Measurements from ENCODE around the gene MCF2L.

The MCF2L gene

GRCh38 chr13:113121928-113122471 lies 153.0 kb downstream of the MCF2L start:
- no peaks in the 10 kb centered on the region for H3K9me3 ChIP-seq (ENCODE audit: control insufficient read depth in 2 of 2, low read length in 2 of 2)
- H3K36me3 ChIP-seq (ENCODE audit: control insufficient read depth in 2 of 2, insufficient read depth in 2 of 2, low read length in 2 of 2), result no peaks in the 10 kb centered on the region
- H3K27me3 ChIP-seq (ENCODE audit: control insufficient read depth in 1 of 2, insufficient read depth in 2 of 2, low read length in 2 of 2), result peaks cover 0 to 6% of the 10 kb centered on the region in 2 donors
- no peak overlapping the region for H3K4me3 ChIP-seq (ENCODE audit: low read length in 2 of 2)
- peaks cover 4% of the 10 kb centered on the region for H3K4me1 ChIP-seq (ENCODE audit: control insufficient read depth, insufficient read depth, low read length)
- no peak overlapping the region for H3K9ac ChIP-seq (ENCODE audit: low read length in 2 of 2)
- H3K27ac ChIP-seq (ENCODE audit: low read length), result no peak overlapping the region

- Histone ChIP-seq H3K27ac (ENCODE audit: low read length) (no peak within 1 kb of the TSS), H3K9ac (ENCODE audit: low read length in 2 of 2) (no peak within 1 kb of the TSS), H3K27me3 (ENCODE audit: control insufficient read depth in 1 of 2, insufficient read depth in 2 of 2, low read length in 2 of 2) (peaks cover 0 to 6% of the 10 kb centered on the region in 2 donors), H3K4me1 (ENCODE audit: control insufficient read depth, insufficient read depth, low read length) (peaks cover 4% of the 10 kb centered on the region), H3K36me3 (ENCODE audit: control insufficient read depth in 2 of 2, insufficient read depth in 2 of 2, low read length in 2 of 2) (no peaks in the 10 kb centered on the region), H3K4me3 (ENCODE audit: low read length in 2 of 2) (peak within 1 kb of the TSS in 1 of 2 donors; percentile 57), H3K9me3 (ENCODE audit: control insufficient read depth in 2 of 2, low read length in 2 of 2) (no peaks in the 10 kb centered on the region)
These were observed 153.7 kb downstream of the MCF2L start, which contains the start of gene F10 for GRCh38 chr13:113122550-113123225. TSS of gene F10 (plus strand) at chr13:113122799. CDS start at chr13:113122856, 57 bp downstream.

- Histone ChIP-seq H3K27me3 (ENCODE audit: control insufficient read depth in 1 of 2, insufficient read depth in 2 of 2, low read length in 2 of 2) (peaks cover 0 to 4% of the 10 kb centered on the region in 2 donors), H3K9ac (ENCODE audit: low read length in 2 of 2) (no peak overlapping the region), H3K36me3 (ENCODE audit: control insufficient read depth in 2 of 2, insufficient read depth in 2 of 2, low read length in 2 of 2) (no peaks in the 10 kb centered on the region), H3K9me3 (ENCODE audit: control insufficient read depth in 2 of 2, low read length in 2 of 2) (no peaks in the 10 kb centered on the region), H3K4me3 (ENCODE audit: low read length in 2 of 2) (peak overlapping the region in 1 of 2 donors; percentile 57), H3K27ac (ENCODE audit: low read length) (no peak overlapping the region), H3K4me1 (ENCODE audit: control insufficient read depth, insufficient read depth, low read length) (peaks cover 4% of the 10 kb centered on the region)
These were observed 154.5 kb downstream of the MCF2L start for GRCh38 chr13:113123226-113124201.

- Histone ChIP-seq H3K36me3 (ENCODE audit: control insufficient read depth in 2 of 2, insufficient read depth in 2 of 2, low read length in 2 of 2) (no peaks in the 10 kb centered on the region), H3K9me3 (ENCODE audit: control insufficient read depth in 2 of 2, low read length in 2 of 2) (no peaks in the 10 kb centered on the region), H3K9ac (ENCODE audit: low read length in 2 of 2) (no peak overlapping the region)
These were observed 155.4 kb downstream of the MCF2L start for GRCh38 chr13:113124211-113124970.

GRCh38 chr13:113125506-113126264 lies 156.7 kb downstream of the MCF2L start:
- Histone ChIP-seq H3K4me1 (ENCODE audit: control insufficient read depth, insufficient read depth, low read length) (peaks cover 9% of the 10 kb centered on the region), H3K9ac (ENCODE audit: low read length in 2 of 2) (no peak overlapping the region), H3K27me3 (ENCODE audit: control insufficient read depth in 1 of 2, insufficient read depth in 2 of 2, low read length in 2 of 2) (peaks cover 13% of the 10 kb centered on the region in 2 donors), H3K36me3 (ENCODE audit: control insufficient read depth in 2 of 2, insufficient read depth in 2 of 2, low read length in 2 of 2) (no peaks in the 10 kb centered on the region), H3K9me3 (ENCODE audit: control insufficient read depth in 2 of 2, low read length in 2 of 2) (no peaks in the 10 kb centered on the region), H3K4me3 (ENCODE audit: low read length in 2 of 2) (no peak overlapping the region), H3K27ac (ENCODE audit: low read length) (no peak overlapping the region)

More at GRCh38 chr13:113124211-113124970, 155.4 kb downstream of the MCF2L start:
- H3K27ac ChIP-seq (ENCODE audit: low read length), result no peak overlapping the region
- H3K4me3 ChIP-seq (ENCODE audit: low read length in 2 of 2), result no peak overlapping the region
- H3K4me1 ChIP-seq (ENCODE audit: control insufficient read depth, insufficient read depth, low read length), result peaks cover 4% of the 10 kb centered on the region
- peaks cover 2 to 7% of the 10 kb centered on the region in 2 donors for H3K27me3 ChIP-seq (ENCODE audit: control insufficient read depth in 1 of 2, insufficient read depth in 2 of 2, low read length in 2 of 2)

- Histone ChIP-seq H3K4me1 (ENCODE audit: control insufficient read depth, insufficient read depth, low read length) (peaks cover 9% of the 10 kb centered on the region), H3K27me3 (ENCODE audit: control insufficient read depth in 1 of 2, insufficient read depth in 2 of 2, low read length in 2 of 2) (peaks cover 13% of the 10 kb centered on the region in 2 donors), H3K4me3 (ENCODE audit: low read length in 2 of 2) (no peak overlapping the region)
These were observed 157.5 kb downstream of the MCF2L start for GRCh38 chr13:113126265-113127150.

GRCh38 chr13:113129480-113129879 lies 160.5 kb downstream of the MCF2L start:
- H3K27ac ChIP-seq (ENCODE audit: low read length), result no peak overlapping the region
- peaks cover 6% of the 10 kb centered on the region for H3K4me1 ChIP-seq (ENCODE audit: control insufficient read depth, insufficient read depth, low read length)
- H3K9me3 ChIP-seq (ENCODE audit: control insufficient read depth in 2 of 2, low read length in 2 of 2), result no peaks in the 10 kb centered on the region
- peaks cover 13% of the 10 kb centered on the region in 2 donors for H3K27me3 ChIP-seq (ENCODE audit: control insufficient read depth in 1 of 2, insufficient read depth in 2 of 2, low read length in 2 of 2)
- no peak overlapping the region for H3K9ac ChIP-seq (ENCODE audit: low read length in 2 of 2)
- peak overlapping the region; percentile 43 to 67 for H3K4me3 ChIP-seq (ENCODE audit: low read length in 2 of 2)
- H3K36me3 ChIP-seq (ENCODE audit: control insufficient read depth in 2 of 2, insufficient read depth in 2 of 2, low read length in 2 of 2), result no peaks in the 10 kb centered on the region

More at GRCh38 chr13:113126265-113127150, 157.5 kb downstream of the MCF2L start:
- no peaks in the 10 kb centered on the region for H3K36me3 ChIP-seq (ENCODE audit: control insufficient read depth in 2 of 2, insufficient read depth in 2 of 2, low read length in 2 of 2)
- H3K9me3 ChIP-seq (ENCODE audit: control insufficient read depth in 2 of 2, low read length in 2 of 2), result no peaks in the 10 kb centered on the region
- H3K27ac ChIP-seq (ENCODE audit: low read length), result no peak overlapping the region
- no peak overlapping the region for H3K9ac ChIP-seq (ENCODE audit: low read length in 2 of 2)

- Histone ChIP-seq H3K9me3 (ENCODE audit: control insufficient read depth in 2 of 2, low read length in 2 of 2) (no peaks in the 10 kb centered on the region), H3K36me3 (ENCODE audit: control insufficient read depth in 2 of 2, insufficient read depth in 2 of 2, low read length in 2 of 2) (no peaks in the 10 kb centered on the region), H3K27ac (ENCODE audit: low read length) (no peak overlapping the region), H3K4me3 (ENCODE audit: low read length in 2 of 2) (peak overlapping the region; percentile 43 to 67), H3K27me3 (ENCODE audit: control insufficient read depth in 1 of 2, insufficient read depth in 2 of 2, low read length in 2 of 2) (peaks cover 13% of the 10 kb centered on the region in 2 donors), H3K9ac (ENCODE audit: low read length in 2 of 2) (no peak overlapping the region), H3K4me1 (ENCODE audit: control insufficient read depth, insufficient read depth, low read length) (peaks cover 6% of the 10 kb centered on the region)
These were observed 161.1 kb downstream of the MCF2L start for GRCh38 chr13:113129921-113130750.
